NCI-H526 (cell line): Measurements from ENCODE around the gene IKZF2.

Experiments
- DNase-seq, 2 experiments: peaks; one replicate each; lab custom pipeline; 2025; lab: John Stamatoyannopoulos, UW

Gene IKZF2

GRCh38 chr2:213151437-213152064 lies at the start of gene IKZF2:
Gene IKZF2 (minus strand): TSS chr2:213151612. CDS start chr2:213148629, 2,983 bp downstream.
- peak; percentile 71 to 94 for DNase-seq

GRCh38 chr2:213199871-213200270 lies 48.5 kb upstream of the IKZF2 start:
- no peak for DNase-seq

DNA sequence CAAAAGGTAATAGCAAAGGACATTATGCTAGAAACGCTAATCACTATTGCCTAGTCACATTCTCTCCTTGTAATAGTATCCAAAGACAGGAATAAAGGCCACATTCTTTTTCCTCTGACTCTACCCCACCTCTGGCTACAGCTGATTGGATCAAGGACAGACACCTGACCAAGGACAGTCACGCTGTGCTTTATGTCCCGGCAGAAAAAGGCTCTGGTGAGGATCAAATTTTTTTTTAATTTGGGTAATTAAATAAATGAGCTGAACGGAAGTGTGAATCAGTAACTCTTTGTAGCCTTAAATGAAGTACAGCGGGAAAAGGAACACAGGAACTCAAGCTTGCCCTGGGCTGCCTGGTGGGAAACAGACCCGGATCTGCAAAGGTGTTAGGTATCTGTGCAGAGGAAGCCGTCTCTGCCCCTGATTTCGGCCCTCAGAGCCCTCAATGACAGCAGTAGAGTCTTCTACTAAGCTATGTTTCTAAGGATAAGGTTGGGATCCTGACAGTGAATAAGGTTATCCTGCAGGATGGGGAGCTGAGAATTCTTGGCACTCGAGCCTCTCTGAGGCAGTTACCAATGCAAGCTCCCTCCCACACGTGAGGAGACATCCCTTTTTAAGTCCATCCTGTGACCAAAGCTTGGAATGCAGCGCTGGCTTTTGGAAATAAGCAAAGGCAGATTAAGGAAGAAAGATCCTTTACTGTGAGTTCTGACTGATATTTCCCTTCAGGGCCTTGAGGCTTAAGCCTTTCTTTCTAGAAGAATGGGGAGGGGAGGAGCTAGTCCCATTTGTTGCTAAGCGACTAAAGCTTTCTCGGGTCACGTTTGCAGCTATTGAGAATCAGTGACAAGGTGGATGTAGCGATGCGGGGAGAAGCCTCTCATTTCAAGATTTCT lies 37.8 kb upstream of the IKZF2 start:
- DNase-seq: peak in 1 of 2 experiments; percentile 10

GRCh38 chr2:213188533-213188867 lies 37.1 kb upstream of the IKZF2 start:
- DNase-seq: no peak

- no peak for DNase-seq
These were observed 36.6 kb upstream of the IKZF2 start for GRCh38 chr2:213187833-213188532.

- no peak for DNase-seq
These were observed 36.0 kb upstream of the IKZF2 start for GRCh38 chr2:213187386-213187785.

DNA sequence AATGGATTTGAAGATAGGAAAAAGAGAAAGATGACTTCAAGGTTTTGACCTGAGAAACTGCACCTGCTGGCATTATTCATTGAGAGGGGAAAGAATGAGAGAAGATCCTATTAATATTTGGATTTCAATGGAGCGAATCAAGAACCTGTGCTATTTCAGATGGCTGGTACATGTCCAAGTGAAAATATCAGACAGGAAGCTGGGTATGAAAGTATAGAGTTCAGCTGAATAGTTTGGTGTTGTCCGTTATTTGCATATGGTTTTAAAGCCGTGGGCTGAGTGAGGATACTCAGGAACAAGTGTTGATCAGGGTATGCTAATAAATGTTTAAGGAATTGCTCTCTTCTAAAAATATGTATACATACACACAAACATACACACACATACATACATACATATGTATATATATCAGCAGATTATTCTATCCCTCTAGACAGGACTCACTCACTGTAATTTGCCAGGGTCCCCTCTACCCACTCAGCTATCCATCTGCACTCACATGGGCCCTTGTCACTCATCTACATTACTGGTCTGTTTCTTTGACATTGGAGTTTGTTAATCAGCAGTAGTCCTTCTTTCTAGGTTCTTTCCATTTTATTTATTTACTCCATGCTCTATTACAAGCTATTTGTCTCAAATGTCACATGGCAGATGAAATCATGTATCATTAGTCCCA lies 33.9 kb upstream of the IKZF2 start:
- no peak for DNase-seq

GRCh38 chr2:213181712-213182111 lies 30.3 kb upstream of the IKZF2 start:
- DNase-seq: no peak

DNA sequence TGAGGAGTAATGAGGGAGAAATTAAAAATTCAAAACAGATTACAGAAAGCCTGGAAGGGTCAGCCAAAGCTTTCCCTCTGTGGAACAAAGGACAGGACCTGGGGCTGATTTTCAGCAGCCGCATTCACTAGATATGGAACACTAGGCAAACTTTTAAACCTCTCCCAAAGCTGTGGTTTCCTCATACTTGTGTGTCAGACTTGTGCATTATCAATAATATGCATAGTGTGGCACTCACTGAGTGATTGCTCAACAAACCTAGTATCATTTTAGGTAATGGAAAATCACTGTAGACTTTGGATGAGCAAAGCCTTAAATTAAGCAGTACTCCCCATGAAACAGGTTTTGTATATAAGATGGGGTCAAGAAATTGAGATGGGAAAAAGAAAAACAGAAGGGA lies 26.3 kb upstream of the IKZF2 start:
- no peak for DNase-seq

DNA sequence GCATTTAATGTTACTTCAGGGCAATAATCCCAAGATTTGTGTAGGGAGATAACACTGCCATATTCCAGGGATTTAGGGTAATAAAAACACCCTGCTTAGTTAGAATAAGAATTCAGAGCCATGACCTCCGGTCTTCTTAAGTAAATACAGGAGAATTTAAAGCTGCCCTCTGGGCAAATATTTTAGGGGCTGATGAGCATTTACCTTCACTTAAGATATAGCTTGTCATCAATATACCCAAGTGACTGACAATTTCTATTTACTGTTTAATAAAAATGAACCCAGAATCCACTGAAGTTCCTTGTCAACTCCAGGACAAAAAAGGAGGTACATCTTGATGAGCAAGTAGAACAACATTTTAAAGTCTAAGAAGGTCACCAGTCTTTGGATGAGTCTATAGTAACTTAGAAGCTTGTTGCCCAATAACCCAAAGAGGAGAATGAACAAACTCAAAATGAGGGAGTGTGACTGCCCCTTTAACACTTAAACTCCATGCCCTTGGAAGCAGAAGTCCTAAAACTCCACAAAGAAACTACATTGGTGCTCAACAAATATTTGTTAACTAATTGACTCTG lies 24.3 kb upstream of the IKZF2 start:
- DNase-seq: no peak

- DNase-seq: no peak
These were observed 21.2 kb upstream of the IKZF2 start for GRCh38 chr2:213172641-213173040.

DNA sequence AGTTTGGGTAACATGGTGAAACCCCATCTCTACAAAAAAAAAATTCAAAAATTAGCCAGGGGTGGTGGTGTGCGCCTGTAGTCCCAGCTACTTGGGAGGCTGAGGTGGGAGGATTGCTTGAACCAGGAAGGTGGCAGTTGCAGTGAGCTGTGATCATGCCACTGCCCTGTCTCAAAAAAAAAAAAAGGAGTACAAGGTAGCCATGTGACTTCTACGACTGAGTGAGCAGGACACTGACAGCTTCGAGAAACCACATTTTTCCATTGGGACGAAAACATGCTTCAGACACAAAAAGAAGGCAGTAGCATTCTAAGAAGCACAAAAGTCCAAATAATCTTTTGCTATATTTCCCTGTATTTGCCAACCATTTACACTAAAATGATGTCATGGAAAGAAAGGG lies 19.7 kb upstream of the IKZF2 start:
- no peak for DNase-seq

DNA sequence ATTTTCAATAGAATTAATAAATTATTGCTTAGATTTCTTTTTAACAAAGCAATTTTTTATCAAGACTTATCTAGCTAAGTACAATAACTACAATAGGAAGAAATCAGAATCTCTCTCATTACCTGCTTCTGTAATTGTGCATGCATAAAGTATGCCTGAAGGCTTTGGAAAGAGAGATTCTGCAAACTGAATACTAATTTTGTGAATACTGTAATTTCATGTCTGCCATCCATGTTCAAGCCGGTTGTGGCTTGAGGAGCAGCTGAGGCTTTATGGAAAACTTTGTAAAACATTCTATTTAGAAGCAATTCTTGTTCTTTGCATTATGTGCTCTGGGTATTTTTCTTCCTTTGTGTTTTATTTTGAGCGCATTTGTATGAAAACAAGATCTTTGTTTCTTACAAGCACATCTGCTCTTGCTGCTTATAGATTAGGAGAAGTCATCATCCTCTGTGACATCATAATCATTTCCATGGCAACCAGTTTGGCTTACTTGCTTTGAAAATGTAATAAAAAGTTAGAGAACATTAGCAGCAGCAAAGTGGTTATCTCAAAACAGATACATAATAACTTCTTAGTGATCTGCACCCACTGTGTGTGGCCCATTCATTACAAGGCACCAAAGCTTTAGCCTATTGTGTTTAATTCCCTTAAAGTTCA lies 16.0 kb upstream of the IKZF2 start:
- no peak for DNase-seq

DNA sequence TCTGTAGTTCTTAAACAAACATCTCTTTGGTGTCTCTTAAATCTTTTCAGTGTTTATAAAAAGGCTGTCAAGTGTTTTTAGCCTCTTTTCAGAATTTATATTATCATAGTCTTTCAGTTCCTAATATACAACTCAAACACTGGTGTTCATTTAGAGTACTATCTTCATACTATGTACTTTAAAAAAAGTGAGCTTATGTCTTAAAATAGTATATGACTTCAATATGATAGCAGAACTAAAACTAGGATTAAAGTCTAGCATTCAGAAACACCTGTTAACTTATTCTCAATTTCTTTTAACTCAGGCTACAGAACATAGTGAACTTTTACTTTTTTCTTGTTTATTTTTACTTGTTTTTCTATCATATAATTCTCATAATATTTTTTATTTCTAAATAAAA lies 14.7 kb upstream of the IKZF2 start:
- no peak for DNase-seq

- DNase-seq: no peak
These were observed 12.9 kb upstream of the IKZF2 start for GRCh38 chr2:213164263-213164662.

GRCh38 chr2:213162516-213163118 lies 11.2 kb upstream of the IKZF2 start:
- DNase-seq: no peak

DNA sequence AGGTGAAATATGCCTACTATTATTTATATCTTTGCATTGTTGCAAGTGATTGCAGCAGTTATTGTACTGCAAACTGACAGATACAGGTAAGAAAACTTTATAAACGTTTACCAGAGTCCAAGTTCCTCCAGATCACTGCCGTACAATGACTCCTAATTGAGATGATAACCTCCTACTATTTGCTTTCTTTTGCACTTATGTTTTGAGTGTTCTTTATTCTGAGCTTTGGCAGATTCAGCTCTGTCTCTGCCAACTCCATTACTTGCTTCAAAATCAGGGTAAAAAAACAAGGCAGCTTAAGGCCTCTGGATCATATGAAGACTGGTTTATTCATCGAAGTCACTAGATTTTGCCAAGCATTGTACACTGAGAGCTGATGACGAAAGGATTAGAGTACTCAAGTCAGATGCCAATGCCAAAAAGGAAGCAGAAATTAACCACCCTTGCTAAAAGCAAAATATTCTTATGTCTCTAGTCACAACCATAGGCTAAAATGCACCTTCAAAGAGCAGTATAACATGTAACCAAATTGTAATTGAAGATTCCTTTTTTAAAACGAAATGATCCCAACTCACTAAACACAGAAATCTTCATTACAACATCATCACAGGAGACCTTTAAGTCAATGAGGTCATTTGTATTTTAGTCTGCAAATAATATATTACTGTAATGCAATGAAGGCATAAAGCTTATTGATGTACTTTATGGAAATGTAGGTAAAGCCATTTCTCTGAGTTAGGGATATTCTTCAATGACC lies 10.5 kb upstream of the IKZF2 start:
- DNase-seq: no peak

DNA sequence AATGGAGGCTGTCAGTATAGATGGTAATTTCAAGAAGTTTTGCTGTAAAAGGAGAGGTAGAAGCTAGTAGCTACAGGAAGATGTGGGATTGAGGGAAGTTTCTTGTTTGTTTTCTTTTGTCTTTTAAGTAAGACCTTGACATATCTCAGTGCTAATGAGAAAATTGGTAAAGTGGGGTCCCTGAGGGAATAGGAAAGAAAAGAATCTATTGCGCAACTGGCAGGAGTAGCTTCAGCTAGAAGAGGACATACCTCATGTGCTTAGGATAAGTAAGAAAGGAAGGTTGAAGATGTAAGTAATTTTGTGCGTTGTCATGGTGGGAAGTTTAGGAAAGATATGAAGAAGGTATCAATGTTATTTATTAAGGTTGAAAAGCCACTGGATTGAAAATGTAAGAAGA lies 8.4 kb upstream of the IKZF2 start:
- no peak for DNase-seq

- no peak for DNase-seq
These were observed 5.8 kb upstream of the IKZF2 start for GRCh38 chr2:213157242-213157641.

- DNase-seq: no peak
These were observed 5.3 kb upstream of the IKZF2 start for GRCh38 chr2:213156717-213157116.
